NCI-H82 treated with DMSO at 0.1 percent for 48 hours (cell line): ENCODE data around the gene DPYSL3.
A peak's percentile ranks its signal among the peaks of the same experiment; 100 is the strongest.

ENCODE experiments used
- DNase-seq: peaks from one replicate; lab custom pipeline; 2025; ENCODE audit not compliant: unreplicated experiment; lab: John Stamatoyannopoulos, UW

Gene DPYSL3

GRCh38 chr5:147406636-147407035, 103.2 kb downstream of the DPYSL3 start:
- DNase-seq = no peak

DNA sequence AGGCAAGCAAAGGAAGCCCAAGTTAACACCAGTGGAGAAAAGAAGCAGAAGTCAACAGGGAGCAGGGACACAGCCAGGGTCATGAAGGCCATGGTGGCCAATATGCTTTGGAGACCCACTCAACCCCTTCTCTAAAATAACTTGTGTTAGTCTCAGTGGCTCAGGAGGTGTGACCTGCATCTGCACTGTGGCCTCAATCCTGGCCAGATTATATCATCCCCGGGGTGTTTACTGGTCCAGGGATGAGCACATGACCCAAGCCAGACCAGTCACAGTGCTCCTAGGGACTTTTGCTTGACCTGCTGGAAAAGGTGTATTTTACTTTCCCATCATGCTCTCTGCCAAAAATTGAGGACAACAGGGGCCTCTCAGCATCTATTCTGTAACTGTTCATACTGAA, 105.2 kb downstream of the DPYSL3 start:
- DNase-seq = no peak

DNA sequence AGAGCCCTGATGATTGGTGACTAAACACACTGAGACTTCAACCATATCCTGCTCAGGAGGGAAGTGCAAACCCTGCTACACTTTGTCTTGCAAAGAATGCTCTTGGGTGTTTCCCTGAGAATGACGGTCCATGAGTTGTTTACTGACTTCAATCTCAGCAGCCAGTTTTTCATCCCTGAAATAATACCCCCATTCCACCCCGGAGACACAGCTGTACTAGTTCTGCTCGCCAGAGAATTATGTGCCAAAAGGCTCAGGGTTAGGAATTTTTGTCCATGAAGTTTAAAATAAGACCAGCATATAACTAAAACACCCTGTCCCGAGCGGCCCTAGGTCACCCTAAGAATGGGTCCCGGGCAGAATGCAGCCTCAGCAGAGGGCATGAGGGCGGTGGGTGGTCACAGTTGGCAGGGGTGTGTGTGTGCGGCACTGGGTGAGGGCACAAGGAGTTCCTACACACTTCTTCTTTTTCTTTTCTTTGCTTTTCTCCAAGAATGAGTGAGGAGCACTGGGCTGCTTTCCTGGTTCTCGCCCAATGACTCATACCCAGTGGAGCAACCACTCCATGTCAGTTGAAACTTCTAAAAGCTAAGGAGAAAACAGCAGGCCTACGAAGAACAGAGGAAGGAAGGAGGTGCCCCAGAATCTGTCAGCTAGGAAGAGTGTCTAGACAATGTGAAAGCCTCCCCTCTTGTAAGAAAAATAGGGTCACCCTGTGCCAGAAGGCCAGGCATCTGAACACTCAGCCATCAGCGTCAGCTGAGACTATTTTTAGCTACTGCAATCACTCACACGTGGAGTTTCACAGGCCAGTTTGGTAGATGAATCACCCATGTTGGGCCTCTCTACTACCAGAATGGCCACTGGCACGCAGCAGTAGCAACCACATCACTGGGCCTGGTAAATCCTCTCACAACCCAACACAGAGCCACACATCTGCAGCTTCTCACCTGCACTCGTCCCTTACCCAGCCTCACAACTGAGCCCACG, 105.9 kb downstream of the DPYSL3 start:
- DNase-seq = no peak

DNA sequence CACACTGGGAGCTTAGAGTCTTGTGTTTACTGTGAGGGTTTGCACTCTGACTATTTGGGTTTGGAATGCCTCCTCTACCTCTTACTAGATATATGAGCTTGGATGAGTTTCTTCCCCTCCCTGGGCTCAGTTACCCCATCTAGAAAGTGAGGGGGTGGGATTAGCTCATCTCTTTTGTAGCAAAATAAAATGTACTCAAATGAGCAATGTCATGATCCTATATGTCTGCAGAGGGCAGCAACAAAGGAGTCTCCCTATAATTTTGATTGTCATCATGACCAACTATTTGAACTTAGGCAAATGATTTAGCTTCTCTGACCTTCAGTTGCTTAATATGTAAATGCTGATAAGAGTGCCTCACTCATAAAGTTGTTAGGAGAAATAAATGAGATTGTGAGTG, 109.0 kb downstream of the DPYSL3 start:
- DNase-seq = no peak

DNA sequence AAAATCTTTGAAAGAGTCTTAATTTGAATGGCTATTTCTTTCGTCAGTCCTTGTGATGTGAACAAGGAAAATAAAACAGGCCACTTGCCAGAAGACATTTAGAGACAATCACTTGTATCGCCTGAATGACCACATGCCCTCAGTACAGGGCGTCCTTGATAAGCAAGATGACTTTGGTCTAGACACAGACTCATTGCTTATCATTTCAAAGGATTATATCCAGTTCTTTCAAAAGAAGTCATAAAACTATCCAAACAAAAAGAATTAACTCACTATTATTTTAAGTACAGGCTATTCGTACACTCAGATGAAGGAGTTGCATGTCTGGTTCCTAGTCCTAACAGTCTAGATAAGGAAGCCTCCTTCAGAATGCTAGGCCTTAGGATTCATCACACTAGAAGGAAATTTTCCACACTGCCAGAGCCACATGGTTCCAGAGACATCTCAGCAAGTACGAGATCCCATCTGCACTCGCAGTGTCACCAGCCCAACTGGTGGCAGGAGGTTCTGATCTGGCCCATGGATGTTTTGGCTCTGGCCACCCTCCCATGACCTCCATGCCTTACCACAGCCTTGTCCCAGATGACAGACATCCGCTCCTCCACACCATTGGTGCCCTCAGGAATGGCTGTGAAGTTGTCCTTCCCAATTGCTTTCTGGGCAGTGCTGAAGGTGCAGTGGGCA, 109.6 kb downstream of the DPYSL3 start:
- DNase-seq = no peak

DNA sequence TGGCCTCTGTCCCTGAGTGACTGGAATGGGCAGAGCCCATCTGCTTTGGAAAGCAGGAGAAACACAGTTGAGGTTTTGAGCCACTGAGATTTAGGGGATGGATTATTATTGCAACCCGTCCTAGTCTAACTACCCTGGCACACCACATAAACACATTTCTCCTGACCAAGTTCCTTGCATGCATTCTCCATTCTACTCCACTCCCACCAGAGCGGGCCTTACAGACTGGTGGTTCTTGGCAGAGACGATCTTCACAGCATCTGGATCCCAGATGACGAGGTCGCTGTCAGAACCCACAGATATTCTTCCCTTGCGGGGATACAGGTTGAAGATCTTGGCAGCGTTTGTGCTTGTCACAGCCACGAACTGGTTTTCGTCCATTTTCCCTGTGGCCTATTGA, 111.0 kb downstream of the DPYSL3 start:
- no peak for DNase-seq

GRCh38 chr5:147397616-147398015, 112.3 kb downstream of the DPYSL3 start:
- DNase-seq = no peak

DNA sequence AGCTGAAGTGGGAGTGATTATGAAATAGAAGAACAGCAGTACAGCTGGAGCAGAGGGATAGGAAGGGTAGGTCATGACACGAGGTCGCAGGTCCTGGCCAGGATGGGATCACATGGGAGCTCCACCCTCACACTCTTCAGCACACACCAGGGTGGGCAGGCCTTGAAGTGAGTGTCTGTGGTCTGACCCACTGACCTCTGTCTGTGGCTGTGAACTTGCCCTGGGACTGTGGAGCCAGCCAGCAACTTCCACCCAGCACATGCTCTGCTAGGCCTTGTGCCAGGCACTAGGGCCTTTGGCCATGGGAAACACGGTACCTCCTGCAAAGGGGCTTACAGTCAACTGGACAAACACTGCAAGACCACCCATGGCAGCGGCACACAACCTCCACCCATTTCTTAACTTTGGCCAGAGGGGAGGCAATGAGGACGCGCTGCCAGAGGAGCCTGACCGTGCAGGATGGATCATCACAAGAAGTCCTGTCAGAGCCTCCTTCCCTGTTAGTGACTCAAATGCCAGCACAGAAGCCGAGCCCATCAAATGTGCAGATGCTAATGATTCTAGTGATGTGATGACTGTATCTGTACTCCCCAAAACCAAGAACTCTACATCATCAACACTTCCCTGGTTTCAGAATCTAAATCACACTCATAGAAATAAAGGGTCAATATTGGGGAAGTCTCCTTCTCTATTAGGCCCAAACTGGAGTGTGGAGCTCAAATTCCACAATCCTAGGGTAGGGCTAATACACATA, 113.6 kb downstream of the DPYSL3 start:
- no peak for DNase-seq

DNA sequence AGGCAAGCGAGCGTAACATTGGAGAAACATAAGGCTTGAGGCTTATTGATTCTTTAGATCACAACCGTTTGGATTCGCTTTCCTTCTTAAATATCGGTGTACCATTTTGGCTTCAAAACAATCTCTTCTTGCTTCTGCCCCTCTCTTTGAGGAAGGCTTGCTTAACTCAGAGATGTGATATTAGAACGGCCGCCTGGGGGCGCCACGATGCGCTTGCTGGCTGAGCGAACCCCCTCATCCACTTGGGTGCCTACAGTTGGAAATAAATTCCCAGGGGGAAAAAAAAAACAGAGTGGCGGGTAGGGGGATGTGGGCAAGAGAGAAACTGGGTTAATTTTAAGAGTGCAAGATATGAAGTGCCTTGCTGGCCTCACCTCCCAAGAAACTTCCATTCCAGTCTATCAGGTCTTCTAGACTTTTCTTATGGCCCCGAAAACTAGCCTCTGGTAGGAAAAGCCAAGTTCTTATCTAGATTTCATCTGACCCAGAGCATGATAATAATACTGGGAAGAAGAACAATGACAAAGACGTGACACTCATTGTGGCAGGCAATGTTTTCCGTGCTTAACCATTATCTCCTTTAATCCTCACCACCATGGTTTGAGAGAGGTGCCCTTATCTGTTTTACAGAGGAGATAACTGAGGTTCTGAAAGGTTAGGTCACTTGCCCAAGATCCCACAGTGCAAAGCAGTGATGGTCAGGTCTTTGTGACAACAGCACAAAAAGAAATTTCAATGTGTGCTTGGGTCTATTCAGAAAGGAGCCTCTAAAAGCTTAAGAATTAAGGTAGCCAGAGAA, 115.8 kb downstream of the DPYSL3 start:
- DNase-seq = no peak

- no peak for DNase-seq
Observed at GRCh38 chr5:147391781-147392180, 118.1 kb downstream of the DPYSL3 start.

- no peak for DNase-seq
Observed at GRCh38 chr5:147390654-147391225, 119.1 kb downstream of the DPYSL3 start.

DNA sequence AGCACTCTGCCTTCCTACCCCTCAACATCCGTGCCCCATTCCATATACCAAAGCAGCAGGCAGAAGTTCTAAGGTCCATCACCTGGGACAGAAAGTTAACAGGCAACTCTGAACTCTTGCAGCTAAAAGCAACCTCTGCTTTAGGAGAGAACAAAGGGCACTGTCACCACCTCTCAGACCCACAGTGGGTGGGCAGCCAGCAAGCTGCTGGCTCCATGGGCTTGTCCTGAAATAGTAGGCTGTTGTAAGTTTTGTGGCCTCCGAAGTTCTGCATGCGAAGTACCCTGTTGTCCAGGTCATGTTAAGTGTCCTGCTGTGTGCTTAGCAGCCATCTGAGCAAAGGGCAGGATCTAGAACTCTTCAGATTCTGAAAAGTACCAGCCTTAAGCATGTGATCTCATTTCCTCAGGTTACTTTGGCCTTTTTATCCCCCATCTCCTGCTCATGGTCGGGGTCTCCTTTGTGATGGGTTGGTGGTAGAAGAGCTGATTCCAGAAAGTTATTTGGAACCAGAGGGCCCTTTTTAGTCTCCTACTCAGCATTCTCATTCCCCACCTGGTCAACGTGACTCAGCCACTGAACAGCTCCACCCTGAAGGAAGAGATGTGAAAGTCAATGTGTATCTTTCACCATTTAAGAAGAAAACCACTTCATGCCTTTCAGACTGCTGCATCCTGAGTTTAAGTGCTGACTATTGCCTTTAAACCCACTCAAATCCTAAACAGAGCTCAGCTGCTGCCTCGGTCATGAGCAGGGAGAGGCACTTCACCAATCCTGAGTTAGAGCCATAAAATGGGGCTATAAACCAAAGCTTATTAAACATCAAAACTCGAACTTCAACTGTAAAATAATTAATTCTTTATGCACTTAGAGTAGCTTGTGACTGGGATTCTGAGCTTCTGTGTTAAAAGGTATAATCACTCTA, 121.4 kb downstream of the DPYSL3 start:
- DNase-seq = no peak

GRCh38 chr5:147387109-147387508, 122.8 kb downstream of the DPYSL3 start:
- DNase-seq = no peak

DNA sequence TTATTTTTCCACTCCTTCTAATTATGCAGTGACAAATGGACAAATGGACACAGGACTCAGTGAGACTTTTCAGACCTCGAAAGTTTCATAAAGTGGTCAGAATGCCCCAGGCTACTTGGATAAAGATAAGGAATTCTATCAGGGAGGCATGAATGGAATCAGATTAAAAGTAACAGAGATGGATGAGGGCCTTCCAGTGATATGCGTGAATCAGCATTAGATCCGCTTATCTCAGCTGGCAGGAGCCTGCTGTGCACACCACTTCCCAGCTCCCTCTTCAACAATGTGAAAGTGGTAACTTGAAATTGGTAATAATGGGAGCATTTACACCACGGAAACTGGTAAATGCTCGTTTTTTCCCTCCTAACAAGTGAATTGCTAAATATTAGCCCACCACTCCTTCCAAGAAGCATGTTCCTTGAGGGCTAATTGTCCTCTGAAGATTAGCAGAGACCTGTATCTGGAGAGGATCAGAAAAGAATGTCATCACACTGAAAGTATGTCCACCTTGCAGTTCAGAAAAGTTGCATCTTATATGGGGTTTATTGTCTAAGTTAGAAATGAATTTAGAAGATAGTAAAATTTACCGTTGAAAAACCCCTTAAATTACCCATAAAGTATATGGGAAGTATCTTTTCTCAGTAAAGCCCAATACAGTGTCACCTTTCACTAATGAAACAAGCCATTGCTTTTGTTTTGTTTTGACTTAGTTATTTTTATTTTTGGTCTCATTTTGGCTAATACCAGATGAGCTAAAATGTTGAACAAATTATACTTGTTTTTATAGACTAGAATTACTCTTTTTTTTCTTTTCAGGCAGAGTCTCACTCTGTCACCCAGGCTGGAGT, 125.3 kb downstream of the DPYSL3 start:
- DNase-seq = peak; percentile 51

DNA sequence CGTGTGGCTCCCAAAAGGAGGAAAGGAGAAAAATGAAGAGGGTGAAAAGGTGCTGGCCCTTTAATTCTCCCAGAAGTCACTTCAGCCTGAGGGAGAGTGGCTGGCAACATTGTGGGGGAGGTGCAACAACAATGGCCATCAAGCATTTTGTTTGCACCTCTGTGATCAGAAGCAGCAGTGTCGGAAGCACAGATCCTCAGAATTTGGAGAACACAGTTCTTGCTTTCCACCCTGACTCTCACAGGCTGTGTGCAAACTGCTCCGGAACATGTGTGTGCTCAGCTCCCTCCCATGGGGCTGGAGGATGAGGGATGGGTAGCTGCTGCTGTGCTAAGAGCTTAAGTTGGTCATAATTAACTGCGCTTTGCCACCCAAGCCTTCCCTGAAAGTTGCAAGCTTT, 127.1 kb downstream of the DPYSL3 start:
- DNase-seq = peak; percentile 13

DNA sequence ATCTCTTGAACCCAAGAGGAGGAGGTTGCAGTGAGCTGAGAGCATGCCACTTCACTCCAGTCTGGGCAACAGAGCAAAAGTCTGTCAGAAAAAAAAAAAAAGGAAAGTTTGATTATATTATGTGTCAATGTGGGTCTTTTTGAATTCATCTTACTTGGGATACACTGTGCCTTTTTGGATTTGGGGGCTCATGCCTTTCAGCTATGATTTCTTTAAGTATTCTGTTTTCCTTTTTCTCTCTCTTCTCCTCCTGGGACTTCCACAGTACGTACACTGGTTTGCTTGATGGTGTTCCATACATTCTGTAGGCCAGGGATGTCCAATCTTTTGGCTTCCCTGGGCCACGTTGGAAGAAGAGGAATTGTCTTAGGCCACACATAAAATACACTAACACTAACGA, 128.3 kb downstream of the DPYSL3 start:
- no peak for DNase-seq

GRCh38 chr5:147377682-147378081, 132.2 kb downstream of the DPYSL3 start:
- no peak for DNase-seq

GRCh38 chr5:147375151-147375550, 134.7 kb downstream of the DPYSL3 start:
- DNase-seq = no peak
